Prostate gland (tissue), 2 donors: ENCODE data around the gene RELL1. TPM values are rescaled to one million over a fixed set of nuclear protein-coding genes. Genes with fewer than 3 reads are reported as not detected.

Experiments used
- DNase-seq: peaks from one replicate; pipeline ENCODE4 v3.0.0-alpha.2; 2019; ENCODE audit warnings: low spot score
- H3K27ac ChIP-seq, 2 donors: fragments of 200-600 bp; sonication (generic); 2 replicates each; pipeline ENCODE4 v1.5.1; 2017 to 2019
- H3K27me3 ChIP-seq: fragments of 200-600 bp; sonication (generic); replicated peaks from 2 replicates; pipeline ENCODE4 v1.5.1; 2019; ENCODE audit not compliant: insufficient read depth
- H3K36me3 ChIP-seq, 2 donors: fragments of 200-600 bp; sonication (generic); 1 replicate in 1 of 2; 2 replicates in 1 of 2; pipeline versions ENCODE4 v1.5.1 to v1.8.1; 2017 to 2019
- H3K4me1 ChIP-seq: fragments of 200-600 bp; sonication (generic); replicated peaks from 2 replicates; pipeline ENCODE4 v1.5.1; 2019
- H3K4me3 ChIP-seq, 2 donors: fragments of 200-600 bp; sonication (generic); 2 replicates each; pipeline ENCODE4 v1.5.1; 2017 to 2019
- H3K9me3 ChIP-seq: fragments of 200-600 bp; sonication (generic); 2 replicates; pipeline ENCODE4 v1.5.1; 2017
- POLR2A ChIP-seq: fragments of 450-650 bp; IDR thresholded peaks from one replicate; pipeline ENCODE4 v1.6.1; 2016; ENCODE audit warnings: antibody characterized with exemption, mild to moderate bottlenecking
- POLR2AphosphoS5 ChIP-seq: sonication (generic); formaldehyde crosslinking; IDR thresholded peaks from one replicate; pipeline ENCODE4 v1.6.1; 2017; ENCODE audit warnings: antibody characterized with exemption
- WGBS: methylation state at CpG from one replicate; pipeline ENCODE4 v1.1.5; 2018; 5-methylcytosine and 5-hydroxymethylcytosine counted together
- intact Hi-C: fragments of 100-400 bp; cut with DNase I; formaldehyde crosslinking; loops from one replicate; pipeline ENCODE4 v1.14.2; 2022
- total RNA-seq, 2 donors: library from RNA; depleted of rRNA; stranded (reverse); fragments of >200 nt; gene quantifications; one replicate each; pipeline ENCODE4 v1.1.0, GENCODE V29; 2016
- TF ChIP-seq, protein P1 (sequence below), 4 experiments: fragments of 200-600 bp in 2 of 4; fragments of 450-650 bp in 2 of 4; sonication (generic) in 2 of 4; IDR thresholded peaks; 1 replicate in 3 of 4; 2 replicates in 1 of 4; pipeline ENCODE4 v1.5.1; 2016 to 2019; ENCODE audit warnings: antibody characterized with exemption in 4 of 4, mild to moderate bottlenecking in 2 of 4, moderate library complexity in 2 of 4

RELL1 gene
- total RNA-seq, 2 donors from 2014 or later = 18.9 to 26.2 TPM

DNA sequence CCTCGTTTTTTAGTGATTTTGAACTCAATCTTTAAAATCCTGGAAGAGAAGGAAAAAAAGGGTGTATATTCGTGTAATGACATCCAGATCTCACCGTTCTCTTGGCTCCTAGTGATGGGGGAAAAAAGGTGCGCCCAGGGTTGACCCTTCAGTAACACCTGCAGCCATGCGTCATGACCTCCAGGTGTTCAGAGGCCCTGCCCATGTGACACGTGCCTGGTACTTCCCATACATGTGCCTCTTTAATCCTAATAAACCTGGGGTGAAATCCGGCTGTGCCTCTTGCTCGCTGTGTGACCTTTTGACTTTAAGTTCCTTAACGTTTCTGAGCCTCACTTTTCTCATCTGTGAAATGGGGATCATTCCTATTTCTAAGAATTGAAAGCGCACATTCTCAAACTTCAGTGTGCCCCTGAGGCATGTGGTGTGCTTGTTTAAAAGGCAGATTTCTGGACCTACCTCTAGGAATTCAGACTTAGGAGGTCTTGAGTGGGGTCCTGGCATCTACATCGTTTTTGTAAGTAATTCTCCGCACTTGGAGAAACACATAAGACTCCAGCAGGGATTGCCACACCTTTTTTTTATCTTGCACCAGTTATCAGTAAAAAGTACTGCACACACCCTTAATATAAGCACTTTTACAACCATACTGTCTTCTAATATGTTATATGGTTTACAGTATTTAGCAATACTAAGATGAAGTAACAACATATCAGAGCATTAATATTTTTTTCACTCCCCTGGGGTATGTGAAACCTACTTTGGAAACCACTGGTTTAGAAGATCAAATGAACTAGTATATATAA is 90.1 kb downstream of the RELL1 start:
- Histone ChIP-seq H3K27ac (no peak overlapping the region), H3K9me3 (no peaks in the 10 kb centered on the region), H3K27me3 (no peaks in the 10 kb centered on the region), H3K4me1 (no peaks in the 10 kb centered on the region), H3K36me3 (no peaks in the 10 kb centered on the region), H3K4me3 (no peak overlapping the region)
- no peak for DNase-seq
- intact Hi-C loops = no loop called here
- TF ChIP-seq POLR2A (no peak), POLR2AphosphoS5 (no peak)
- TF ChIP-seq, protein P1, sequence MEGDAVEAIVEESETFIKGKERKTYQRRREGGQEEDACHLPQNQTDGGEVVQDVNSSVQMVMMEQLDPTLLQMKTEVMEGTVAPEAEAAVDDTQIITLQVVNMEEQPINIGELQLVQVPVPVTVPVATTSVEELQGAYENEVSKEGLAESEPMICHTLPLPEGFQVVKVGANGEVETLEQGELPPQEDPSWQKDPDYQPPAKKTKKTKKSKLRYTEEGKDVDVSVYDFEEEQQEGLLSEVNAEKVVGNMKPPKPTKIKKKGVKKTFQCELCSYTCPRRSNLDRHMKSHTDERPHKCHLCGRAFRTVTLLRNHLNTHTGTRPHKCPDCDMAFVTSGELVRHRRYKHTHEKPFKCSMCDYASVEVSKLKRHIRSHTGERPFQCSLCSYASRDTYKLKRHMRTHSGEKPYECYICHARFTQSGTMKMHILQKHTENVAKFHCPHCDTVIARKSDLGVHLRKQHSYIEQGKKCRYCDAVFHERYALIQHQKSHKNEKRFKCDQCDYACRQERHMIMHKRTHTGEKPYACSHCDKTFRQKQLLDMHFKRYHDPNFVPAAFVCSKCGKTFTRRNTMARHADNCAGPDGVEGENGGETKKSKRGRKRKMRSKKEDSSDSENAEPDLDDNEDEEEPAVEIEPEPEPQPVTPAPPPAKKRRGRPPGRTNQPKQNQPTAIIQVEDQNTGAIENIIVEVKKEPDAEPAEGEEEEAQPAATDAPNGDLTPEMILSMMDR (IDR thresholded peaks at IDR 0.05) = no peak
- 76% methylated on average over 12 of the region's 12 CpGs for WGBS

DNA sequence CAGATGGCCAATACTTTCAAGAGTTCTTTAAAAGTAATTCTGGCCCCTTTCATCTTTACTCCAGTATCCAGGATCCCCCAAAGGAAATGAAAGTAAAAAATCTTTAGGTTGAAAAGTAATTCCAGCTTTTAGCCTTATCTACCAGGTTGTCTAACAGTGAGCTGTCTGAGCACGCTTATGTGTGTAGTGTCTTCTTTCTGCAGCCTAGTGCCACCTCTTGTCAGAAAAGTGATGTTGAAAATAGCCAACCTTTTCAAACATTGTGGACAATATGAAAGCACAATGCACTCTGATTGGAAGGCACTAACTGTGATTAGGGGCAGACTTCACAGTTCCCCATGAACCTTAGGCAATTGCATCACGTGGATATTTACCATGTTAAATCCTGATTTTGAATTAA is 92.1 kb downstream of the RELL1 start:
- no peaks in the 10 kb centered on the region for H3K4me1 ChIP-seq
- intact Hi-C loops = no loop called here
- DNase-seq = no peak
- TF ChIP-seq POLR2A (no peak), POLR2AphosphoS5 (no peak)
- TF ChIP-seq, protein P1 (IDR thresholded peaks at IDR 0.05) = no peak
- 41% methylated on average over 2 of the region's 2 CpGs for WGBS
- H3K4me3 ChIP-seq = no peak overlapping the region
- no peak overlapping the region for H3K27ac ChIP-seq
- H3K9me3 ChIP-seq = no peaks in the 10 kb centered on the region
- H3K36me3 ChIP-seq = no peaks in the 10 kb centered on the region
- H3K27me3 ChIP-seq = no peaks in the 10 kb centered on the region

DNA sequence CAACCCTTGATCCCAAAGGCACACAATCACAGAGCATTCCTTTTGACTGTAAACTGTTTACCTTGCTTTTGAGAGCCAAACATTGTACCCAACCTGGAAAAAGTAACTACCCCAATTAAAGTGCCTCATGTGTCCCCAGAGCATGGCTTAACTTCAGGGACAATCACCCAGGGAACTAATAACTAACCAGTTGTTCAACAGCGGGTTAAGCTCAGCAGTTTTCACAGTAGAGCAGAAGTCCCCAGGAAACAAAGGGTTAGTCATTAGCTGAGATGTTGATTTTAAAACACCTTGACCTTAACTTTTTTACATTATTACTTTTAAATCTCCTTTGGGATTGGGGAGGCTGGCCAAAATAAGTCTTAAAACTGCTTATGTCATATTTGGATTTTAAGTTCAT is 94.8 kb downstream of the RELL1 start:
- TF ChIP-seq POLR2AphosphoS5 = no peak
- TF ChIP-seq, protein P1 (IDR thresholded peaks at IDR 0.05) = no peak
- no peak for TF ChIP-seq POLR2A
- intact Hi-C loops = no loop called here
- H3K27me3 ChIP-seq = no peaks in the 10 kb centered on the region
- H3K4me1 ChIP-seq = no peaks in the 10 kb centered on the region
- H3K36me3 ChIP-seq = no peaks in the 10 kb centered on the region
- 0% methylated on average over 1 of the region's 1 CpG for whole genome bisulfite sequencing
- no peak overlapping the region for H3K4me3 ChIP-seq
- H3K9me3 ChIP-seq = no peaks in the 10 kb centered on the region
- DNase-seq = no peak
- H3K27ac ChIP-seq = no peak overlapping the region

DNA sequence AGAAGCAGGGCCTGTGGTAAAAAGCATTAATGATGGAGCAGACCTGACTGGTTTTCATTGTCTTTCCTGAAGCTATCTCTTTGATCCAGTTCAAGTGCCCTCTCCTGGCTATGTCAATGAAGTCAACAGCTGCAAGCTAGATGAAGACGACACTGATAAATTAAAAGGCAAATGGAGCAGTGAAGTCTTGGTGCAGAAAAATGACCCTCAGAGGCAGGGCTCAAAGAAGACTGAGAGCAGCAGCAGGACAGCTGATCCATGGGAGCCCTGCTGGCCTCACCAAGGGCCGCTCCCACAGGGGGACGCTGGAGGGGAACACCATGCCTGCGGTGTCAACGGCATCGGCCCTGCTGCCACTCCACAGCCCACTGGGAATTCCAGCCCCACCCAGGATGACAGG is 96.2 kb downstream of the RELL1 start:
- intact Hi-C loops = no loop called here
- H3K36me3 ChIP-seq = no peaks in the 10 kb centered on the region
- H3K27me3 ChIP-seq = no peaks in the 10 kb centered on the region
- no peak overlapping the region for H3K4me3 ChIP-seq
- H3K4me1 ChIP-seq = no peaks in the 10 kb centered on the region
- no peak overlapping the region for H3K27ac ChIP-seq
- WGBS = 89% methylated on average over 6 of the region's 6 CpGs
- no peaks in the 10 kb centered on the region for H3K9me3 ChIP-seq
- TF ChIP-seq POLR2AphosphoS5 = no peak
- TF ChIP-seq POLR2A = no peak
- TF ChIP-seq, protein P1 (IDR thresholded peaks at IDR 0.05) = no peak
- DNase-seq = no peak

DNA sequence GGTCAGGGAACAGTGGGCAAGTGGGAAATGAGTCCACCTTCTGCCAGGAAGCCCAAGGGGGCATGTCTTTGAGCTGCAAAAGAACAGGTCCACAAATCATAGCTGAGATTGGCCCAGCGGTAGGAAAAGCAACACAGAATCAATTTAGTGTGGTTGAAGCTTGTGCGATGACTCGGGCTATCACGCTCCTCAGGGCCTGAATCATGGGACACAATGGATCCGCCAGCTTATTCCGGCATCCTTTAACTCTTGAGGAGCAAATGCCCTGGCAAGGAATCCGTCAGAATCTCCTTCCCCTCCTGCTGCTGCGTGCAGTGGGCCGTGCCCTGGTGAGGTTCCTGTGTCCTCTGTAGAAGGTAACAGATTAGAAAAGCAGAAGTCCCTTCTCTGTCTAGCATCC is 98.0 kb downstream of the RELL1 start:
- H3K9me3 ChIP-seq = no peaks in the 10 kb centered on the region
- no peak overlapping the region for H3K4me3 ChIP-seq
- H3K36me3 ChIP-seq = no peaks in the 10 kb centered on the region
- DNase-seq = no peak
- TF ChIP-seq, protein P1 (IDR thresholded peaks at IDR 0.05) = no peak
- TF ChIP-seq POLR2A = no peak
- TF ChIP-seq POLR2AphosphoS5 = no peak
- intact Hi-C loops = no loop called here
- 89% methylated on average over 9 of the region's 9 CpGs for WGBS
- H3K27me3 ChIP-seq = no peaks in the 10 kb centered on the region
- no peaks in the 10 kb centered on the region for H3K4me1 ChIP-seq
- H3K27ac ChIP-seq = no peak overlapping the region
